ENCODE results near the gene MGAT3. TPM values are rescaled to one million over a fixed set of nuclear protein-coding genes. Genes with fewer than 3 reads are reported as not detected.

MGAT3 gene
- total and polyA plus RNA-seq, 2 of the 13 experiments (the other 11 are each of a cell fraction or from before 2014, with no cell fraction given) = 0.11 to 0.15 TPM

DNA sequence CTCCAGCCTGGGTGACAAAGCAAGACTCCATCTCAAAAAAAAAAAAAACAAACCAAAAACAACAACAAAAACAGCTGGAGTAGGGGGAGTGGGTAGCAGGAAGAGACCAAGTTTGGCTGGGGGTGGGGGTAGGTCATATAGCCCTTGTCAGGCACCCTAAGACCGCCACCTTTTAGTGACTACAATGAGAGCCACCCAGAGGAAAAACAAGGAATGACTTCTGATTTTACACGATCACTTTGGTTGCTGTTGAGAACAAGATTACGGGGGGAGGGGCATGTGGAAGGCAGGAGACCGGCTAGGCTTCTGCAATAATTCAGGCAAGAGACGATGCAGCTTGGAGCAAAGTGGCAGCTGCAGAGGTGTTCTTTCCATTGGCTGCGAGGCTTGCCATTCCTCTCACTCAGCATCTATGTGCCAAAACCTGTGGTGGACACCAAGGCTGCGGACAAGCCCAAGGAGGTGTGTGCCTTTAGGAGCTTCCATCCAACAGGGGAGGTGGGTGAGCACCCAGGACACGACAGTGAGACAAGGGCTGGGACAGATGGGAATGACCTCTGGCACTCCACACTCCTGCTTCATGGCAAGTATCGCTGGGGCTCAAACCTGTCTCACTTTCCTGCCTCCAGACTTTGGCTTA, 74.0 kb downstream of the MGAT3 start (continued):
- TF ChIP-seq ZSCAN12 (CRISPR knock-in tag; IDR thresholded peaks at IDR 0.05) (no peak), THYN1 (CRISPR knock-in tag; IDR thresholded peaks at IDR 0.05; ENCODE audit: borderline replicate concordance, low read depth) (no peak), ZNF788 (CRISPR knock-in tag; IDR thresholded peaks at IDR 0.05; ENCODE audit: borderline replicate concordance) (no peak)
- TF ChIP-seq, protein P1, sequence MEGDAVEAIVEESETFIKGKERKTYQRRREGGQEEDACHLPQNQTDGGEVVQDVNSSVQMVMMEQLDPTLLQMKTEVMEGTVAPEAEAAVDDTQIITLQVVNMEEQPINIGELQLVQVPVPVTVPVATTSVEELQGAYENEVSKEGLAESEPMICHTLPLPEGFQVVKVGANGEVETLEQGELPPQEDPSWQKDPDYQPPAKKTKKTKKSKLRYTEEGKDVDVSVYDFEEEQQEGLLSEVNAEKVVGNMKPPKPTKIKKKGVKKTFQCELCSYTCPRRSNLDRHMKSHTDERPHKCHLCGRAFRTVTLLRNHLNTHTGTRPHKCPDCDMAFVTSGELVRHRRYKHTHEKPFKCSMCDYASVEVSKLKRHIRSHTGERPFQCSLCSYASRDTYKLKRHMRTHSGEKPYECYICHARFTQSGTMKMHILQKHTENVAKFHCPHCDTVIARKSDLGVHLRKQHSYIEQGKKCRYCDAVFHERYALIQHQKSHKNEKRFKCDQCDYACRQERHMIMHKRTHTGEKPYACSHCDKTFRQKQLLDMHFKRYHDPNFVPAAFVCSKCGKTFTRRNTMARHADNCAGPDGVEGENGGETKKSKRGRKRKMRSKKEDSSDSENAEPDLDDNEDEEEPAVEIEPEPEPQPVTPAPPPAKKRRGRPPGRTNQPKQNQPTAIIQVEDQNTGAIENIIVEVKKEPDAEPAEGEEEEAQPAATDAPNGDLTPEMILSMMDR (CRISPR knock-in tag; IDR thresholded peaks at IDR 0.05) = peak; percentile 21; the same call in 1 of the 2 replicates
- TF ChIP-seq, protein P2, sequence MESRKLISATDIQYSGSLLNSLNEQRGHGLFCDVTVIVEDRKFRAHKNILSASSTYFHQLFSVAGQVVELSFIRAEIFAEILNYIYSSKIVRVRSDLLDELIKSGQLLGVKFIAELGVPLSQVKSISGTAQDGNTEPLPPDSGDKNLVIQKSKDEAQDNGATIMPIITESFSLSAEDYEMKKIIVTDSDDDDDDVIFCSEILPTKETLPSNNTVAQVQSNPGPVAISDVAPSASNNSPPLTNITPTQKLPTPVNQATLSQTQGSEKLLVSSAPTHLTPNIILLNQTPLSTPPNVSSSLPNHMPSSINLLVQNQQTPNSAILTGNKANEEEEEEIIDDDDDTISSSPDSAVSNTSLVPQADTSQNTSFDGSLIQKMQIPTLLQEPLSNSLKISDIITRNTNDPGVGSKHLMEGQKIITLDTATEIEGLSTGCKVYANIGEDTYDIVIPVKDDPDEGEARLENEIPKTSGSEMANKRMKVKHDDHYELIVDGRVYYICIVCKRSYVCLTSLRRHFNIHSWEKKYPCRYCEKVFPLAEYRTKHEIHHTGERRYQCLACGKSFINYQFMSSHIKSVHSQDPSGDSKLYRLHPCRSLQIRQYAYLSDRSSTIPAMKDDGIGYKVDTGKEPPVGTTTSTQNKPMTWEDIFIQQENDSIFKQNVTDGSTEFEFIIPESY (CRISPR knock-in tag; IDR thresholded peaks at IDR 0.05) = peak; percentile 75

DNA sequence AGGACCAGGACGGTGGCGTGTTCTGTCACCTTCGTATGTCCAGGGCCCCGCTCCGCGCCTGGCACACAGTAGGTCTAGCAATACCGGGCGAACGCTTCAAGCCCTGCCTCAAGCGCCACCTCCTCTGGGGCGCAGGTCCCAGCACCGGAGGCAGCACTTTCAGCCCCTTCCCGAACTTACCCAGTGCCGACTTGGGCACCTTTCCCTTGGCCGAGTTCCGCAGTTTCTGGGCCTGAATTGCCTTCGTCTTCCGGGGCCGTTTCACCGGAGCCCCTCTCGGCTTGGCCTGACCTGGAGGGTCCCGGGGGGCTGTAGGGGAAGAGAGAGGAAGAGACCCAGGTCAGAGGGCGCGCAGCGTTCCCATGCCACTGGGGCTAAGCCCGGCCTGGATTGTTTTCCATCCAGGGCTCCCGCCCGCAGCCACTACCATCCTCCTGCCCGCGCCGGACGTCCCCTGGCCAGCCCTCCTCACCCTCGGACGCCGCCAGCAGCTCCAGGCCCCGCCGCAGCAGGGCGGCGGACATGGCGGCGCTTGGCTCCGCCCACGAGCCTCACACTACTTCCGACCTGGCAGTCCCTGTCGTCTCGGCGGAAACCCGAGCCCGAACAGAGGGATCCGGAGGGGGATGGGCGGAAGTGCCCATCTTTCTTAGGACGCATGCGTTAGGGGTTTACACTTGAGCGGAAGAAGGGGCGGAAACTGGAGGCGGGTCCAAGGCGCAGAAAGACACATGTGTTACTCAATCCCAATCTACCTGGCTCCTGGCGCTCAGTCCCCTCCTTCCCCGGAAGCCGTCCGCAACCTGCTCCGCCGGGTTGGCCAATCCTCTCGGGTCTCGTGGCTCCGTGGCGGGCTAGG, 75.6 kb downstream of the MGAT3 start, which contains the start of gene RPS19BP1:
Gene RPS19BP1 (minus strand): TSS at position 534 of the 859 bp plus-strand sequence. CDS start 10 bp downstream, at position 524.
- BruUV-seq (replicated peaks) = no TSS peak
- in situ Hi-C loops (cut with HindIII; ENCODE audit: extremely low pct_ligation_motif_present, low pct_unique_long_range_greater_than_20kb) = no loop called here
- CTCF ChIA-PET (ENCODE audit: low intra/inter-chr PET ratio, low total read pairs) = interaction anchor here (0.8 kb wide), 1 partner anchor 36 kb away, joined by 3 read pairs; no protein-coding TSS in a partner anchor
- TF ChIP-seq, protein P3, sequence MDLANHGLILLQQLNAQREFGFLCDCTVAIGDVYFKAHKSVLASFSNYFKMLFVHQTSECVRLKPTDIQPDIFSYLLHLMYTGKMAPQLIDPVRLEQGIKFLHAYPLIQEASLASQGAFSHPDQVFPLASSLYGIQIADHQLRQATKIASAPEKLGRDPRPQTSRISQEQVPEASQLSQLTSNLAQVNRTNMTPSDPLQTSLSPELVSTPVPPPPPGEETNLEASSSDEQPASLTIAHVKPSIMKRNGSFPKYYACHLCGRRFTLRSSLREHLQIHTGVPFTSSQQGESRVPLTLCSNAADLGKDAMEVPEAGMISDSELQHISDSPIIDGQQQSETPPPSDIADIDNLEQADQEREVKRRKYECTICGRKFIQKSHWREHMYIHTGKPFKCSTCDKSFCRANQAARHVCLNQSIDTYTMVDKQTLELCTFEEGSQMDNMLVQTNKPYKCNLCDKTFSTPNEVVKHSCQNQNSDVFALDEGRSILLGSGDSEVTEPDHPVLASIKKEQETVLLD (CRISPR knock-in tag; IDR thresholded peaks at IDR 0.05; ENCODE audit: low read depth) = peak; percentile 23; the same call in 1 of the 2 replicates
- TF ChIP-seq, protein P4, sequence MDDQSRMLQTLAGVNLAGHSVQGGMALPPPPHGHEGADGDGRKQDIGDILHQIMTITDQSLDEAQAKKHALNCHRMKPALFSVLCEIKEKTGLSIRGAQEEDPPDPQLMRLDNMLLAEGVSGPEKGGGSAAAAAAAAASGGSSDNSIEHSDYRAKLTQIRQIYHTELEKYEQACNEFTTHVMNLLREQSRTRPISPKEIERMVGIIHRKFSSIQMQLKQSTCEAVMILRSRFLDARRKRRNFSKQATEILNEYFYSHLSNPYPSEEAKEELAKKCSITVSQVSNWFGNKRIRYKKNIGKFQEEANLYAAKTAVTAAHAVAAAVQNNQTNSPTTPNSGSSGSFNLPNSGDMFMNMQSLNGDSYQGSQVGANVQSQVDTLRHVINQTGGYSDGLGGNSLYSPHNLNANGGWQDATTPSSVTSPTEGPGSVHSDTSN (CRISPR knock-in tag; IDR thresholded peaks at IDR 0.05; ENCODE audit: borderline replicate concordance) = no peak
- TF ChIP-seq FOXA1 (IDR thresholded peaks at IDR 0.05) (no peak), FOXA1 (CRISPR knock-in tag; IDR thresholded peaks at IDR 0.05) (0 out of 2 replicates have a peak, but pooled peaks have one; percentile 3), PHF5A (CRISPR knock-in tag; IDR thresholded peaks at IDR 0.05; ENCODE audit: low read depth, unreplicated experiment) (peak; percentile 58)
- TF ChIP-seq, protein P5, sequence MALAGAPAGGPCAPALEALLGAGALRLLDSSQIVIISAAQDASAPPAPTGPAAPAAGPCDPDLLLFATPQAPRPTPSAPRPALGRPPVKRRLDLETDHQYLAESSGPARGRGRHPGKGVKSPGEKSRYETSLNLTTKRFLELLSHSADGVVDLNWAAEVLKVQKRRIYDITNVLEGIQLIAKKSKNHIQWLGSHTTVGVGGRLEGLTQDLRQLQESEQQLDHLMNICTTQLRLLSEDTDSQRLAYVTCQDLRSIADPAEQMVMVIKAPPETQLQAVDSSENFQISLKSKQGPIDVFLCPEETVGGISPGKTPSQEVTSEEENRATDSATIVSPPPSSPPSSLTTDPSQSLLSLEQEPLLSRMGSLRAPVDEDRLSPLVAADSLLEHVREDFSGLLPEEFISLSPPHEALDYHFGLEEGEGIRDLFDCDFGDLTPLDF (CRISPR knock-in tag; IDR thresholded peaks at IDR 0.05) = no peak

More for the DNA sequence above, 75.6 kb downstream of the MGAT3 start, which contains the start of gene RPS19BP1:
- peaks cover 21% of the 10 kb centered on the region for H3K79me2 ChIP-seq (ENCODE audit: insufficient read depth, low read length)
- FAIRE-seq (peak; percentile 98), ATAC-seq (peak; percentile 60), DNase-seq (ENCODE audit: low spot score) (peak; percentile 99)
- H3K4me2 ChIP-seq (ENCODE audit: low read depth, low read length) = peak within 1 kb of the TSS; percentile 95
- intact Hi-C loops (cut with micrococcal nuclease; ENCODE audit: unreplicated experiment) = no loop called here
- H4K20me1 ChIP-seq (ENCODE audit: insufficient read depth, low read length) = peaks cover 22% of the 10 kb centered on the region
- peak within 1 kb of the TSS; percentile 76 for H3K27ac ChIP-seq (ENCODE audit: extremely low read length, insufficient read depth, low read length)
- peak within 1 kb of the TSS; percentile 80 to 97 (median 96) for H3K4me3 ChIP-seq (replicated peaks in 1 of 3; ENCODE audit: insufficient read depth in 1 of 3, low read depth in 2 of 3, low read length in 3 of 3)
- H3K9me3 ChIP-seq (ENCODE audit: low read length) = no peaks in the 10 kb centered on the region
- peaks cover 68% of the 10 kb centered on the region for H3K4me1 ChIP-seq (ENCODE audit: insufficient read depth, low read length)
- H3K27me3 ChIP-seq (ENCODE audit: control insufficient read depth in 1 of 2, insufficient read depth in 2 of 2, low read length in 2 of 2) = peaks cover 0 to 14% of the 10 kb centered on the region in 2 experiments; a peak in 3 of 5 replicates
- H2AFZ ChIP-seq (ENCODE audit: low read length) = no peak within 1 kb of the TSS
- H3K9ac ChIP-seq (ENCODE audit: insufficient read depth, low read depth, low read length) = peak within 1 kb of the TSS; percentile 93
- POLR2A ChIA-PET = interaction anchor here (0.6 to 11.2 kb wide), 7 partner anchors 9 to 512 kb away, joined by 3 to 167 read pairs (median 14); partner anchors contain the start of genes ATF4, MIEF1, RPL3 and TAB1
- H3K36me3 ChIP-seq (replicated peaks in 1 of 2; ENCODE audit: control insufficient read depth in 1 of 2, insufficient read depth in 2 of 2, low read length in 2 of 2) = peaks cover 2 to 15% of the 10 kb centered on the region in 2 experiments; a peak in 4 of 5 replicates
- 1% methylated on average over 31 of the region's 67 CpGs for WGBS (ENCODE audit: low lambda C conversion rate)
